GM06990 (cell line): ENCODE measurements around the gene ZSCAN5B.

Experiments
- DNase-seq: peaks from one replicate; pipeline ENCODE4 v3.0.0-alpha.2; 2011; ENCODE audit not compliant: insufficient read length; ENCODE audit errors: extremely low read depth
- H3K27me3 ChIP-seq: replicated peaks from 2 replicates; pipeline ENCODE4 v1.6.0; 2011; ENCODE audit warnings: low read length; ENCODE audit not compliant: control insufficient read depth, insufficient read depth
- H3K36me3 ChIP-seq: 2 replicates; pipeline ENCODE4 v1.5.1; 2011; ENCODE audit warnings: low read length; ENCODE audit not compliant: control insufficient read depth, insufficient read depth
- H3K4me3 ChIP-seq: replicated peaks from 2 replicates; pipeline ENCODE4 v1.5.1; 2011; ENCODE audit warnings: low read depth, mild to moderate bottlenecking, control low read depth, low read length
- CTCF ChIP-seq: IDR thresholded peaks from 2 replicates; pipeline ENCODE4 v1.5.1; 2011; ENCODE audit warnings: low read length, control low read depth, mild to moderate bottlenecking, inconsistent platforms; ENCODE audit not compliant: insufficient read depth, poor library complexity, severe bottlenecking

Gene ZSCAN5B

GRCh38 chr19:56142087-56142787 is 55.3 kb downstream of the ZSCAN5B start:
- H3K27me3 ChIP-seq: no peaks in the 10 kb centered on the region
- peaks cover 2% of the 10 kb centered on the region for H3K36me3 ChIP-seq
- peak overlapping the region; percentile 72 for H3K4me3 ChIP-seq
- no peak for DNase-seq
- no peak for TF ChIP-seq CTCF

- peak overlapping the region; percentile 72 for H3K4me3 ChIP-seq
- TF ChIP-seq CTCF: no peak
- no peaks in the 10 kb centered on the region; the same call in 1 of the 2 replicates for H3K36me3 ChIP-seq
- DNase-seq: no peak
- H3K27me3 ChIP-seq: no peaks in the 10 kb centered on the region
These were observed 56.1 kb downstream of the ZSCAN5B start for GRCh38 chr19:56141417-56141993.

- H3K36me3 ChIP-seq: no peaks in the 10 kb centered on the region; the same call in 1 of the 2 replicates
- no peak for TF ChIP-seq CTCF
- H3K4me3 ChIP-seq: peak within 1 kb of the TSS; percentile 72
- no peaks in the 10 kb centered on the region for H3K27me3 ChIP-seq
- peak; percentile 95 for DNase-seq
These were observed 56.8 kb downstream of the ZSCAN5B start, which contains the start of gene ZNF444 for GRCh38 chr19:56140583-56141416. Gene ZNF444 (plus strand): TSS chr19:56141287. CDS start chr19:56146912, 5,625 bp downstream.

DNA sequence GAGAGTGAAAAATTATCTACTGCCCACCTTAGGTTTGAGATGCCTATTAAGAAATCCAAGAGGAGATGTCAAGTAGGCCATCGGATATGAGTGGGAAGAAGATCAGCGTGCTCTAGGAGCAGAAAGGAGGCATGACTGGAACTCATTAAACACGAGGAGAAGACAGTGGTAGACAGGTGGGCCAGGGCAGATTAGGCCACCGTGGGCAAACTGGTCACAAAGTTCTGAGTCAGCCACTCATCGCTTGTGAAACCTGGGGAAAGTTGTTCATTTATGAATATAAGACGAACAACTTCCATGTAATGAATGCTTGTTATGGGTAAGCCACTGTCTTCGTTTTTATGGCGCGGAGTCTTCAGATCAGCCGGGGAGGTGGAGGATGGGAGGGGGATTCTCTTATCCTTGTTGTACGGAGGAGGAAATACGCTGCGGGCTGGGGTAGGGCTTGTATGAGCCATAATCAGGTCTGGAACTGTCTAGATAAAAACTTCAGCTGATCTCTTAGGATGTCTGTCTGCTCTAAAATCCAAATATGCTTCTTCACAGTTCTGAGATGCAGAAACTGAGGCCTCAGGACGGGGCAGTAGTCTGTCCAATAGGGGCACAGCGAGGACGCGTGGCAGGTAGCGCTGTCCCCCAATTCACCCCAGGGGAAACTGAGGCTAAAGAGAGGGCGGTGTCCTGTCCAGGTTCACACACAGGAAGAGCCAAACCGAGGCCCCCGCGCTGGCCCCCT is 57.6 kb downstream of the ZSCAN5B start:
- Histone ChIP-seq H3K27me3 (no peaks in the 10 kb centered on the region), H3K4me3 (peak overlapping the region; percentile 72), H3K36me3 (no peaks in the 10 kb centered on the region; the same call in 1 of the 2 replicates)
- no peak for TF ChIP-seq CTCF
- no peak for DNase-seq
